HepG2 (cell line): Measurements from ENCODE around the gene DGKD. TPM values are rescaled to one million over a fixed set of nuclear protein-coding genes. Genes with fewer than 3 reads are reported as not detected.

Experiments used
- CHD4 ChIP-seq: fragments of 200-600 bp; sonication (generic); IDR thresholded peaks from 2 replicates; pipeline ENCODE4 v1.7.0; 2017; ENCODE audit warnings: mild to moderate bottlenecking, low read length, borderline replicate concordance
- FOSL2 ChIP-seq: sonication (generic); formaldehyde crosslinking; IDR thresholded peaks from 2 replicates; pipeline ENCODE4 v1.4.0; 2020; ENCODE audit warnings: missing genetic modification reagents
- FOXK2 ChIP-seq: fragments of 450-650 bp; IDR thresholded peaks from 2 replicates; pipeline ENCODE4 v1.6.1; 2016
- KDM3A ChIP-seq: IDR thresholded peaks from 2 replicates; pipeline ENCODE4 v1.6.1; 2018; ENCODE audit warnings: low read depth, missing compliant biosample characterization
- MAFG ChIP-seq: sonication (generic); formaldehyde crosslinking; IDR thresholded peaks from 2 replicates; pipeline ENCODE4 v1.5.1; 2020; ENCODE audit warnings: mild to moderate bottlenecking, missing genetic modification reagents
- MEIS2 ChIP-seq: sonication (generic); formaldehyde crosslinking; IDR thresholded peaks from 2 replicates; pipeline ENCODE4 v1.9.0; 2021; ENCODE audit warnings: mild to moderate bottlenecking, missing genetic modification reagents
- MTA3 ChIP-seq: sonication (generic); formaldehyde crosslinking; IDR thresholded peaks from 2 replicates; pipeline ENCODE4 v1.4.0; 2020; ENCODE audit warnings: missing genetic modification reagents
- NCOA1 ChIP-seq: sonication (generic); formaldehyde crosslinking; IDR thresholded peaks from 2 replicates; pipeline ENCODE4 v1.9.0; 2021; ENCODE audit warnings: missing genetic modification reagents
- RBFOX2 ChIP-seq: fragments of 200-400 bp; formaldehyde crosslinking; IDR thresholded peaks from 2 replicates; pipeline ENCODE4 v1.6.1; 2017; ENCODE audit warnings: low read depth, mild to moderate bottlenecking, low read length
- SPEN ChIP-seq: sonication (generic); formaldehyde crosslinking; IDR thresholded peaks from 2 replicates; pipeline ENCODE4 v1.5.1; 2020; ENCODE audit warnings: low read depth, mild to moderate bottlenecking, missing genetic modification reagents
- SUZ12 ChIP-seq: fragments of 150-350 bp; IDR thresholded peaks from 2 replicates; pipeline ENCODE4 v1.6.1; 2014; ENCODE audit warnings: low read depth, low read length
- ZNF292 ChIP-seq: sonication (generic); formaldehyde crosslinking; IDR thresholded peaks from 2 replicates; pipeline ENCODE4 v1.8.1; 2022; ENCODE audit warnings: mild to moderate bottlenecking, low read depth, missing genetic modification reagents, borderline replicate concordance
- ZNF510 ChIP-seq: sonication (generic); formaldehyde crosslinking; IDR thresholded peaks from 2 replicates; pipeline ENCODE4 v1.4.0; 2020; ENCODE audit warnings: low read depth, mild to moderate bottlenecking, missing genetic modification reagents
- ZNF547 ChIP-seq: sonication (generic); formaldehyde crosslinking; IDR thresholded peaks from 2 replicates; pipeline ENCODE4 v1.5.1; 2020; ENCODE audit warnings: mild to moderate bottlenecking, missing genetic modification reagents
- ZNF776 ChIP-seq: sonication (generic); formaldehyde crosslinking; IDR thresholded peaks from 2 replicates; pipeline ENCODE4 v1.4.0; 2020; ENCODE audit warnings: mild to moderate bottlenecking, missing genetic modification reagents
- polyA plus RNA-seq, 8 experiments: library from polyadenylated mRNA; depleted of rRNA in 3 of 8; stranded (reverse) in 7 of 8; unstranded in 1 of 8; fragments of >200 nt; fragmentation: Illumina TruSeq in 4 of 8; extraction: Trizol in 4 of 8; gene quantifications; 2 replicates each; pipeline versions ENCODE4 v1.2.1 to v1.2.3, GENCODE V29; 2011 to 2016; ENCODE audit warnings: low read depth in 4 of 8, missing spikeins in 1 of 8, mixed read lengths in 1 of 8; ENCODE audit not compliant: insufficient read depth in 1 of 8
- total RNA-seq, 5 experiments: library from RNA; depleted of rRNA; stranded (reverse); fragments of >200 nt; fragmentation: Illumina TruSeq; extraction: Trizol; gene quantifications; 2 replicates each; pipeline ENCODE4 v1.2.3, GENCODE V29; 2016; ENCODE audit warnings: low read depth in 1 of 5
- TF ChIP-seq, protein P1 (sequence below): sonication (generic); formaldehyde crosslinking; IDR thresholded peaks from 2 replicates; pipeline ENCODE4 v1.8.0; 2022; ENCODE audit warnings: missing genetic modification reagents, mild to moderate bottlenecking, borderline replicate concordance
- TF ChIP-seq, protein P2 (sequence below), 2 experiments: fragments of 450-650 bp in 1 of 2; sonication (generic) in 1 of 2; formaldehyde crosslinking in 1 of 2; IDR thresholded peaks; 2 replicates each; pipeline versions ENCODE4 v1.6.1 to v1.8.0; 2016 to 2022; ENCODE audit warnings: antibody characterized with exemption in 1 of 2, mild to moderate bottlenecking in 1 of 2, missing genetic modification reagents in 1 of 2
- TF ChIP-seq, protein P3 (sequence below): sonication (generic); formaldehyde crosslinking; IDR thresholded peaks from 2 replicates; pipeline ENCODE4 v1.5.0; 2020; ENCODE audit warnings: missing genetic modification reagents

Gene DGKD
- total and polyA plus RNA-seq, 2 of the 13 experiments (the other 11 are each of a cell fraction or from before 2014, with no cell fraction given), result 24.5 to 33.2 TPM

DNA sequence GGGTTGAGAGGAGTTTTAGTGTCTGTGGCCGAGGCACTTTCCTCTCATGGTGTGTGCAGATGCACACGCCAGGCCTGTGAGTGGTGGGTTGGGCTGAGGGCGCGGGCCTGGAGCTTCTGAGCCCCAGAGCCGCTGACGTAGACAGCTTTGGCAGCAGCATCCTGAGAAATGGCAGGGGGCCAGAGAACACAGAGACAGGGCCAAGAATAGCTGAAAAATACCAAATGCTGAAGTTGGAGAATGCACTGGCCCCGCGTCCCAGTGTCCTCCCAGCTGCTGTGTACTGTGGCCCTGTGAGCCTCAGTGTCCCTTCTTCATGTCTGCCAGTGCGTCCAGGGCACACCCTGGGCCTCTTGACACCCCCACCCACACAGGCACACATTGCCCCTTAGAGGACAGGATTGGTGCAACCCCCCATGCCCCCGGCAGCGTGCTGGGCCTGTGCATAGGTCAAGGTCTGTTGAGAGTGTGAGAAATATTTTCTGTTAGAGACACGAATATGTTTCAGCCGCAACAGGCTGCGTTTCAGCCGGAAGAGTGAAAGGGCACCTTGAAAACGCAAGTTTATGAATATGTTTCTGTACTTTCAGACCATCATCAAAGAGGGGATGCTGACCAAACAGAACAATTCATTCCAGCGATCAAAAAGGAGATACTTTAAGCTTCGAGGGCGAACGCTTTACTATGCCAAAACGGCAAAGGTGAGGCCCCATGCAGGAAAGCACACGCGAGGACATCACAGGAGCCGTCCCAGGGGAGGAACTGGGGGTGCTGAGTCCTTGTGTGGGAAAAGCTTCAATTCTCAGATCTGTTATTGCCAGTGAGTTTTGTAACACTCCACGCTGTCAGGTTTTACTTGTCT lies 33.6 kb downstream of the DGKD start (continued):
- TF ChIP-seq, protein P1, sequence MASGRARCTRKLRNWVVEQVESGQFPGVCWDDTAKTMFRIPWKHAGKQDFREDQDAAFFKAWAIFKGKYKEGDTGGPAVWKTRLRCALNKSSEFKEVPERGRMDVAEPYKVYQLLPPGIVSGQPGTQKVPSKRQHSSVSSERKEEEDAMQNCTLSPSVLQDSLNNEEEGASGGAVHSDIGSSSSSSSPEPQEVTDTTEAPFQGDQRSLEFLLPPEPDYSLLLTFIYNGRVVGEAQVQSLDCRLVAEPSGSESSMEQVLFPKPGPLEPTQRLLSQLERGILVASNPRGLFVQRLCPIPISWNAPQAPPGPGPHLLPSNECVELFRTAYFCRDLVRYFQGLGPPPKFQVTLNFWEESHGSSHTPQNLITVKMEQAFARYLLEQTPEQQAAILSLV (CRISPR knock-in tag), result no peak
- TF ChIP-seq ZNF510 (CRISPR knock-in tag) (no peak), FOXK2 (no peak), MAFG (CRISPR knock-in tag) (no peak), ZNF292 (CRISPR knock-in tag) (peak; percentile 86; the same call in 1 of the 2 replicates), SUZ12 (no peak), RBFOX2 (no peak), MTA3 (CRISPR knock-in tag) (no peak), NCOA1 (no peak), CHD4 (peak; percentile 77; the same call in 1 of the 2 replicates), FOSL2 (peak; percentile 60), ZNF547 (CRISPR knock-in tag) (no peak), ZNF776 (CRISPR knock-in tag) (no peak), KDM3A (no peak), MEIS2 (CRISPR knock-in tag) (no peak), SPEN (peak; percentile 89; the same call in 1 of the 2 replicates)
- TF ChIP-seq, protein P2, sequence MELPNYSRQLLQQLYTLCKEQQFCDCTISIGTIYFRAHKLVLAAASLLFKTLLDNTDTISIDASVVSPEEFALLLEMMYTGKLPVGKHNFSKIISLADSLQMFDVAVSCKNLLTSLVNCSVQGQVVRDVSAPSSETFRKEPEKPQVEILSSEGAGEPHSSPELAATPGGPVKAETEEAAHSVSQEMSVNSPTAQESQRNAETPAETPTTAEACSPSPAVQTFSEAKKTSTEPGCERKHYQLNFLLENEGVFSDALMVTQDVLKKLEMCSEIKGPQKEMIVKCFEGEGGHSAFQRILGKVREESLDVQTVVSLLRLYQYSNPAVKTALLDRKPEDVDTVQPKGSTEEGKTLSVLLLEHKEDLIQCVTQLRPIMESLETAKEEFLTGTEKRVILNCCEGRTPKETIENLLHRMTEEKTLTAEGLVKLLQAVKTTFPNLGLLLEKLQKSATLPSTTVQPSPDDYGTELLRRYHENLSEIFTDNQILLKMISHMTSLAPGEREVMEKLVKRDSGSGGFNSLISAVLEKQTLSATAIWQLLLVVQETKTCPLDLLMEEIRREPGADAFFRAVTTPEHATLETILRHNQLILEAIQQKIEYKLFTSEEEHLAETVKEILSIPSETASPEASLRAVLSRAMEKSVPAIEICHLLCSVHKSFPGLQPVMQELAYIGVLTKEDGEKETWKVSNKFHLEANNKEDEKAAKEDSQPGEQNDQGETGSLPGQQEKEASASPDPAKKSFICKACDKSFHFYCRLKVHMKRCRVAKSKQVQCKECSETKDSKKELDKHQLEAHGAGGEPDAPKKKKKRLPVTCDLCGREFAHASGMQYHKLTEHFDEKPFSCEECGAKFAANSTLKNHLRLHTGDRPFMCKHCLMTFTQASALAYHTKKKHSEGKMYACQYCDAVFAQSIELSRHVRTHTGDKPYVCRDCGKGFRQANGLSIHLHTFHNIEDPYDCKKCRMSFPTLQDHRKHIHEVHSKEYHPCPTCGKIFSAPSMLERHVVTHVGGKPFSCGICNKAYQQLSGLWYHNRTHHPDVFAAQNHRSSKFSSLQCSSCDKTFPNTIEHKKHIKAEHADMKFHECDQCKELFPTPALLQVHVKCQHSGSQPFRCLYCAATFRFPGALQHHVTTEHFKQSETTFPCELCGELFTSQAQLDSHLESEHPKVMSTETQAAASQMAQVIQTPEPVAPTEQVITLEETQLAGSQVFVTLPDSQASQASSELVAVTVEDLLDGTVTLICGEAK (IDR thresholded peaks at IDR 0.05), result no peak
- TF ChIP-seq, protein P2 (CRISPR knock-in tag; IDR thresholded peaks at IDR 0.05), result no peak
- TF ChIP-seq, protein P3, sequence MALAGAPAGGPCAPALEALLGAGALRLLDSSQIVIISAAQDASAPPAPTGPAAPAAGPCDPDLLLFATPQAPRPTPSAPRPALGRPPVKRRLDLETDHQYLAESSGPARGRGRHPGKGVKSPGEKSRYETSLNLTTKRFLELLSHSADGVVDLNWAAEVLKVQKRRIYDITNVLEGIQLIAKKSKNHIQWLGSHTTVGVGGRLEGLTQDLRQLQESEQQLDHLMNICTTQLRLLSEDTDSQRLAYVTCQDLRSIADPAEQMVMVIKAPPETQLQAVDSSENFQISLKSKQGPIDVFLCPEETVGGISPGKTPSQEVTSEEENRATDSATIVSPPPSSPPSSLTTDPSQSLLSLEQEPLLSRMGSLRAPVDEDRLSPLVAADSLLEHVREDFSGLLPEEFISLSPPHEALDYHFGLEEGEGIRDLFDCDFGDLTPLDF, result no peak
